NOMO-1 treated with DMSO at 0.1 percent for 48 hours (cell line): ENCODE measurements around the gene PIN1.

Experiments
- DNase-seq: peaks from one replicate; lab custom pipeline; 2025; ENCODE audit not compliant: unreplicated experiment; lab: John Stamatoyannopoulos, UW

PIN1 gene

GRCh38 chr19:9854282-9854846, 19.2 kb downstream of the PIN1 start:
- no peak for DNase-seq

DNA sequence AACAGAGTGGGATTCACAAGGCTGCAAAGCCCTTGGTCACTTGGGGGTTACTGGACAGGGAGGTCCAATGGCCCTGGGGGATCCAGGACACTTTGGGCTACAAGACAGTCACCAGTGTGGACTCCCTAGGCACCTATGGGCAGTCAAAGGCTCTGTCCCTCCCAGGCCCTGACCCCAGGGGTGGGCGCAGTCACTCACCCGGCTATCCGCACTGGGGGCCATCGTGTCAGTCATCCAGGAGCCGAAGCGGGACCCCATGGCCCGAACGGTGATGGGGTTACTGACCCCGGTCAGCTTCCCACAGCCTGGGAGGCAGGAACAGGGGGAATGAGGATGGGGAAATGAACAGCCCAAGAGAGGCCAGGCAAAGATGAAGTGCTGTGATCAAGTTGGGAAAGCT, 21.5 kb downstream of the PIN1 start:
- no peak for DNase-seq

GRCh38 chr19:9857076-9857721, 22.1 kb downstream of the PIN1 start:
- no peak for DNase-seq

GRCh38 chr19:9857920-9858746, 23.0 kb downstream of the PIN1 start:
- DNase-seq = no peak

DNA sequence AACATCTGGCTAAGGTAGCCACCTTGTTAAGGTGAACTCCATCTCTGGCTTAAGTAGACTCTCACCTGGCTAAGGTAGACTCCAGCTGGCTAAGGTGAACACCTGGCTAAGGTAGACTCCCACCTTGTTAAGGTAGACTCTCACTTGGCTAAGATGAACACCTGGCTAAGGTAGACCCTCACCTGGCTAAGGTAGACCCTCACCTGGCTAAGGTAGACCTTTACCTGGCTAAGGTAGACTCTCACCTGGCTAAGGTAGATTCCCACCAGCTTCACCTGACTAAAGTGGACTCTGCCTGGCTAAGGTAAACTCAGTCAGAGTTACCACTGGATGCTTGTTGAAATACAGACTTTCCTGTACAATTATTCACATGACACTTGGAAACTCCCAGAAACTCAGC, 23.6 kb downstream of the PIN1 start:
- no peak for DNase-seq

DNA sequence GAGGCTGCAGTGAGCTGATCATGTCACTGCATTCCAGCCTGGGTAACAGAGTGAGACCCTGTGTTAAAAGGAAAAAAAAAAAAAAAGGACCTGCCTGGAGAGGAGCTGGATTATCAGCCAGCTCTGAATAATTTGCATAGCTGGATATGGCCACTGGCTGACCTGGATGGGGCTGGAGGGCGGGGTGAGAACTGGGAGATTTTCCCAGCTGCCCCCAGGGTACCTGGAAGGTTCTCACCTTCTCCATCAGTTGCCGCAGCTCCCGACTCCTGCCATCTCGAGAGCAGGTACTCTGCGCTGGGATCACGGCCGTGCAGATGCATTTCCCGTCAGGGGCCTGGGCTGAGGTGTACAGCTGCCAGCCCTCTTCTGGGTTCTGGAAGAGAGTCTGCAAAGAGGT, 25.3 kb downstream of the PIN1 start:
- no peak for DNase-seq

DNA sequence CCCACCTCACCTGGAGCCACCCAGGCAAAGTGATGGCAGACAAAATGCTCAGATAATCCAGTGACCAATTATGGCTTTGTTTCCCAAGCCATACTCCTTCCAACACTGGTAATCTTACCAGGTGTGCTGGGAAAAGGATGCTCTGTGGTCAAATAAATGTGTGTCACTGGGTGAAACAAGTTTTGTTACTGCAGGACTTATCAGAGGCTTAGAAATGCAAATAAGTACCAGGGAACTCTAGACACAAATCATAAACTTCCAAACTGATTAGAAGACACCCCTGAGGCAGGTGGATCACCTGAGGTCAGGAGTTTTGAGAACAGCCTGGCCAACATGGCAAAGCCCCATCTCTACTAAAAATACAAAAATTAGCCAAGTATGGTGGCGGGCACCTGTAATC, 26.4 kb downstream of the PIN1 start:
- DNase-seq = no peak

DNA sequence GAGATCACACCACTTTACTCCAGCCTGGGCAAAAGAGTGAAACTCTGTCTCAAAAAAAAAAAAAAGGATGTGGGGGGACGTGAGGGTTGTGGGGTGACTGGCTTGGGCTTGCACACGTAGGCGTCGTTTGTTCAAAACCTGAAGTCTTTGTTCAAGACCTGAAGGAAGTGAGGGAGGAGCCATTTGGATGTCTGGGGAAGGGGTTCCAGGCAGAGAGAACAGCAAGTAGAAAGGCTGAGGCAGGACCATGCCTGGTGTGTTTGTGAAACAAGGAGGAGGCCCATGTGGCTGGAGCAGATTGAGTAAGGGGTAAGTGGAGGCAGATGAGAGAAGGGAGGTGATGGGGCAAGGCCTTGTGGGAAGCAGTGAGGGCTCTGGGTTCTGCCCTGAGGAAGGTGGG, 27.8 kb downstream of the PIN1 start:
- no peak for DNase-seq

- DNase-seq = no peak
These were observed 28.6 kb downstream of the PIN1 start for GRCh38 chr19:9863759-9864158.

DNA sequence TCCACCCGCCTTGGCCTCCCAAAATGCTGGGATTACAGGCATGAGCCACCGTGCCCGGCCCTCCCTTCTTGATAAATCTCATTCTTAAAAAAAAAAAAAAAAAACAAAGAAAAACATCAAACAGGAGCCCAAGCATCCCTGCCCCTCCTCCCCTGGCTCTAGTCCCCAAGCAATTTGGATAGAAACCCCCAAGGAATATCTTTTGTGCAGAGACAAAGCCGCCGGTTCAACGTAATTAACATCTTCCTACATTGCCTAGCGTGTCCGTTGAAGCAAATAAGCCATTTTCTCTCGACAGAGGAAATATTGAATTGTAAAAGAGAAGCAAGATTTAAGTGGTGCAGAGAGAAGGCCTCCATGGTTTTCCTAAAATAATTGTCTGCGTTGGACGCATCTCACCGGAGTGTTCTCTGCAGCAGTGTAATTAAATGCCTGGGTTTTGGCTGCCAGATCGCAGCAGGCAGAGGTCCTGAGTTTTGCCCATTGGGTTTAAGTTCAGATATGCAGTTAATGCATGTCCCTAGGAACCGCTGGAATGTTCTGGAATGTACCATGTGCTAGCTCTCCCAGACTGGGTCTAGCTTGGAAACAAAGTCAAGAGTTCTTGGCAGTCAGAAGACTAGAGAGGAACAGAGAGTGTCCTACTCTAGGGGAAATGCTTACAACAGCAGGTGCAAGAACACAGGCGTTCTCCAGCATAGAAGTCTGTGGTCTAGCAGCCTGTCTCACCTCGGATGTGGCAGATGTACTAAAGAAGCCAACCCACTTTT, 30.8 kb downstream of the PIN1 start:
- no peak for DNase-seq

- no peak for DNase-seq
These were observed 34.0 kb downstream of the PIN1 start for GRCh38 chr19:9868983-9869617.

GRCh38 chr19:9871626-9872338, 36.7 kb downstream of the PIN1 start:
- no peak for DNase-seq

DNA sequence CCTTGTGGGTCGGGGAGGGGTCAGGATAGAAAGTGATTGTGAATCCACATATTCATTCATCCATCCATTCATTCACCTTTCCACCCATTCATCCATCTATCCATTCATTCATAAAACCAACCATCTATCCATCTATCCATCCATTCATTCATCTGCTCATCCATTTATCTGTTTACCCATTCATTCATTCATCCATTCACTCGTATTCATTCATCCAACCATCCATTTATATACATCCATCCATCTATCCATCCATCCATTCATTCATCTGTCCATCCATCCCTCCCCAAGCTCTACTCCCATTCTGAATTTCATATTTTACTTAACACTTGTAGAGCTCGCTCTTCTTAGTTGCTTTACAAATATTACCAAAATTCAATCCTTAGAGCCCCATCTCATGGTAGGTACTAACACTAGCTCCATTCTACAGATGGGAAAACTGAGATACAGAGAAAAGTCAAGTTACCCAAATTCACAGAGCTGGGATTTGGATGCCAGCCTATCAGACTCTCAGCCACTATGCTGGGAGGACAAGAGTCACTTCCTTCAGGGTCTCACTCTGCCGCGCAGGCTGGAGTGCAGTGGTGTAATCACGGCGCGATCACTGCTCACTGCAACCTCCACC, 37.6 kb downstream of the PIN1 start:
- no peak for DNase-seq

GRCh38 chr19:9875031-9875627, 40.0 kb downstream of the PIN1 start:
- no peak for DNase-seq

DNA sequence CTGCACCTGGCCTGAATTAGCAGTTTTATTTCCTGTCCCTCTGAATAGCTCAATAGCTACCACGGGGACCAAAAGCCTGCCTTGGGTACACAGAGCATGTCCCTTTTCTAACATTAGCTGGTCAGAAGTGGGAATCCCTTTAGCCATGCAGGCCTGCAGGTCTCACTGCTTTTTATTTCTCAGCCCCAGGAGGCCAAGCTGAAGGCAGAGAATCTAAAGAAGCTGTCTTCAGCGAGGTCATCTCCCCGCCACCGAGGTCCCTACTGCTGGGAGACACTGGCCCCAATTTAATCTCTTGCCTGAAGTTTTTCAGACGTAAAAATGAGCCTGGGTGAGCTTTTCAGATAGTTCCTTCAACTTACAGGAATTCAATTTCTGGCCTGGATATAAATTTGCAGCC, 40.7 kb downstream of the PIN1 start:
- no peak for DNase-seq

GRCh38 chr19:9877780-9878510, 42.8 kb downstream of the PIN1 start:
- DNase-seq = no peak

GRCh38 chr19:9878511-9879196, 43.5 kb downstream of the PIN1 start:
- no peak for DNase-seq

DNA sequence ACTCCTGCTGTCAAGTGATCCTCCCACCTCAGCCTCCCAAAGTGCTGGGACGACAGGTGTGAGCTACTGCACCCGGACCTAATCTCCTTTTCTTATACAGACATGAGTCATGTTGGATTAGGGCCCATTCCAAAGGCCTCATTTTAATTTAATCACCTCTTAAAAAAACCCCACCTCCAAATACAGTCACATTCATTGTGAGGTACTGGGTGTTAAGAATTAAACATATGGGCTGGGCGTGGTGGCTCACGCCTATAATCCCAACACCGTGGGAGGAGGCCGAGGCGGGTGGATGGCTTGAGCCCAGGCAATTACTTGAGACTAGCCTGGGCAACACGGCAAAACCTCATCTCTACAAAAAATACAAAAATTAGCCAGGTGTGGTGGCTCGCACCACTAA, 46.6 kb downstream of the PIN1 start:
- no peak for DNase-seq
